OCI-LY3 (cell line): Measurements from ENCODE around the gene PLA2G2F.

ENCODE experiments used
- EZH2phosphoT487 ChIP-seq: fragments of 200-600 bp; shearing (Covaris generic); IDR thresholded peaks from 2 replicates; pipeline ENCODE4 v1.6.1; 2018; ENCODE audit warnings: antibody characterized with exemption, mixed run types, low read depth
- TF ChIP-seq, protein P1 (sequence below): fragments of 200-600, 300-600 bp; sonication (generic); IDR thresholded peaks from 2 replicates; pipeline ENCODE4 v1.5.1; 2014; ENCODE audit warnings: antibody characterized with exemption, low read length, low read depth

DNA sequence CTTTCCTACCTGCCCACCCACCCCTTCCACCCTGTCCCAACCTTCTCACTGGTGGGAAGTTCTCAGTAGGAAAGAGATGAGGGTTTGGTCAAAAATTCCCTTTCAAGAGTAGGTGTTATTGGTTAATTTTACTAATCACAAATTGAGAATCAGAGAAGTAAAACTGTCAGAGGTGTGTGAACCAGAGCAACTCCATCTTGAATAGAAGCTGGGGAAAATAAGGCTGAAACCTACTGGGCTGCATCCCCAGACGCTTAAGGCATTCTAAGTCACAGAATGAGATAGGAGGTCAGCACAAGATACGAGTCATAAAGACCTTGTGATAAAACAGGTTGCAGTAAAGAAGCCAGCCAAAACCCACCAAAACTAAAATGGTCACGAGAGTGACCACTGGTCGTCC is 31.3 kb upstream of the PLA2G2F start:
- TF ChIP-seq, protein P1, sequence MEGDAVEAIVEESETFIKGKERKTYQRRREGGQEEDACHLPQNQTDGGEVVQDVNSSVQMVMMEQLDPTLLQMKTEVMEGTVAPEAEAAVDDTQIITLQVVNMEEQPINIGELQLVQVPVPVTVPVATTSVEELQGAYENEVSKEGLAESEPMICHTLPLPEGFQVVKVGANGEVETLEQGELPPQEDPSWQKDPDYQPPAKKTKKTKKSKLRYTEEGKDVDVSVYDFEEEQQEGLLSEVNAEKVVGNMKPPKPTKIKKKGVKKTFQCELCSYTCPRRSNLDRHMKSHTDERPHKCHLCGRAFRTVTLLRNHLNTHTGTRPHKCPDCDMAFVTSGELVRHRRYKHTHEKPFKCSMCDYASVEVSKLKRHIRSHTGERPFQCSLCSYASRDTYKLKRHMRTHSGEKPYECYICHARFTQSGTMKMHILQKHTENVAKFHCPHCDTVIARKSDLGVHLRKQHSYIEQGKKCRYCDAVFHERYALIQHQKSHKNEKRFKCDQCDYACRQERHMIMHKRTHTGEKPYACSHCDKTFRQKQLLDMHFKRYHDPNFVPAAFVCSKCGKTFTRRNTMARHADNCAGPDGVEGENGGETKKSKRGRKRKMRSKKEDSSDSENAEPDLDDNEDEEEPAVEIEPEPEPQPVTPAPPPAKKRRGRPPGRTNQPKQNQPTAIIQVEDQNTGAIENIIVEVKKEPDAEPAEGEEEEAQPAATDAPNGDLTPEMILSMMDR = no peak
- TF ChIP-seq EZH2phosphoT487 = no peak
